ENCODE results near the gene TRAPPC3.

TRAPPC3 gene

GRCh38 chr1:36154765-36155407 is 5.6 kb upstream of the TRAPPC3 start:
- DNase-seq = peak in 2 of 10 donors; percentile 78 to 87
- intact Hi-C loops (cut with DNase I) = loop anchor here (10.0 kb wide), 1 partner anchor 210 kb away; no protein-coding TSS in a partner anchor

DNA sequence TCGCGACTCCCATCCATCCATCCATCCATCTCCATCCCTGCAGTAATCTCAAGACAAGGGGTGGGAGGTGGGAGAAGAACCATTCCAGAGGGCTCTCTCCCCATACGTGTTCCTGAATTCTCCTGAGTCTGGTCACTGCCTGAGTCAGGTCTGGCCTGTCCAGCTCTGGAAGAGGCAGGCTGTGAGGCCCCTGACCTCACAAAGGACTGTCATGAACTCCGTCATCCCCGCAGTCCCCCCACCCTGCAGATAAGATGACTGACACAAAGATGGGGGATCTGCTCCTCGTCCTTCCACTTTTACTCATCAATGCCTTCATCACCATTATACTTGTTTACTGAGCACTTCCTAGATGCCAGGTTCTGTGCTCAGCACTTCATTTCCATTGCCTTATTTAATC is 5.0 kb upstream of the TRAPPC3 start:
- peak in 2 of 10 donors; percentile 23 to 60 for DNase-seq
- intact Hi-C loops (cut with DNase I) = loop anchor here (10.0 kb wide), 1 partner anchor 210 kb away; no protein-coding TSS in a partner anchor

DNA sequence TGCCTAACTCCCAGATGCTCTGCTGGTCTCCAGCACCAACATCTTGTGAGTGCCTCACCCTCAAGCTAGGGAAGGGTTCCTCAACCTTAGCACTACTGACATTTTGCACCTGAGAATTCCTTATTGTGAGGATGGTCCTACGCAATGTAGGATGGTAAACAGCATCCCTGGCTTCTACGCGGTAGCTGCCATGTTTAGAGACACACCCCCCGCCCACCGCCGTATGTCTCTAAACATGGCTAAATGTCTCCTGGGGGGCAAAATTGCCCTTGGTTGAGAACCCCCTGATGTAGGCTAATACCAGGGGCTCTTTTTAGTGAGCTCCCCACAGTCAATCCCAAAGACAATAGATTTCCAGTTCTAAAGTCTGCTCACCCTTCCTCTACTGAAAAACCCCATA is 4.2 kb upstream of the TRAPPC3 start:
- intact Hi-C loops (cut with DNase I) = loop anchor here (10.0 kb wide), 1 partner anchor 211 kb away; no protein-coding TSS in a partner anchor
- peak in 2 of 10 donors; percentile 0 to 55 for DNase-seq

DNA sequence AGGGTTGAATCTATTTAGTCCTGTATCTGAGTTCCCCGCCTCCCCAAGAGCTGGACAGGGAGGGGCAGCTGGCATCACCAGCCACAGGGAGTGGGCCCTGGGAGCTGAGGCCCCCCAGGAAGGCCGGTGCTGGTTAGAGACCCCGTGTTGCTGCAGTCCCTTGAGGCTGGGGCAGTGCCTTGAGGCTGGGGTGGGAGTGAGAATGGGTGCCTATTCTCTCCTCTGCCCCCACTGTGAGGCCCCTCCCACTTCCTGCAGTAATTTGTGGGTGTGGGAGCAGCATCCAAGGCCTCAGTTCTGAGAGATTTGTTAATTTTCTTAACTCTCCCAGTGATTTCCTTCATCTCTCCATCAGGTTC is 2.5 kb upstream of the TRAPPC3 start:
- intact Hi-C loops (cut with DNase I) = loop anchor here (10.0 kb wide), 1 partner anchor 213 kb away; no protein-coding TSS in a partner anchor
- DNase-seq = peak in 1 of 10 donors; percentile 63

DNA sequence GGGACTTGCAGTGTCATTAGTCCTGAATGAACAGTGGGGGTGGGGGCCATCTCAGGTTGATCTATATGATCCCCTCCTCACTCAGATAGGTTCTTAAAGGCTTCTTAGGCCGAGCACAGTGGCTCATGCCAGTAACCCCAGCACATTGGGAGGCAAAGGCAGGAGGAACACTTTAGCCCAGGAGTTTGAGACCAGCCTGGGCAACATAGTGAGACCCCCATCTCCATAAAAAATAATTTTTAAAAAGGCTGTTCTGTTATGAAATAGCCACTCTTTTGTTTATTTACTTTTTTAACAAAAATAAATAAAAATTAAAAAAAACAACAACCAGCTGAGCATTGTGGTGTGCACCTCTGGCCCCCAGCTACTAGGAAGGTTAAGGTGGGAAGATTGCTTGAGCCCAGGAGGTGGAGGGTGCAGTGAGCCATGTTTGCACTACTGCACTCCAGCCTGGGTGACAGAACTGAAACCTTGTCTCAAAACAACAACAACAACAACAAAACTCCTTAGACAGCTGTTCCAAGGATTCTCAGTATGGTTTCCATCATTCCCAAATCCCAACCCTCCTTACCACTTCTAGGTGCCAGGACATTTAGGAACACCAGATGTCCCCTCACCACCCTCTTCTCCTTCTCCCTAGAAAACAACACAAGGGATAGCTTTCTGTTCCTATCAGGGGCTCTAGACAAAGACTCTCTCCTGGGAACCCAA is 2.0 kb upstream of the TRAPPC3 start:
- DNase-seq = no peak
- intact Hi-C loops (cut with DNase I) = loop anchor here (10.0 kb wide), 1 partner anchor 214 kb away; no protein-coding TSS in a partner anchor

- intact Hi-C loops (cut with DNase I) = loop anchor here (10.0 kb wide), 1 partner anchor 214 kb away; no protein-coding TSS in a partner anchor
- DNase-seq = peak; percentile 63 to 98 (median 85)
These were observed 1.2 kb upstream of the TRAPPC3 start for GRCh38 chr1:36150296-36151133.

- intact Hi-C loops (cut with DNase I) = loop anchor here (1.0 to 10.0 kb wide), 4 partner anchors 38 to 215 kb away; partner anchors contain the start of gene THRAP3
- DNase-seq = no peak
These were observed 648 bp upstream of the TRAPPC3 start for GRCh38 chr1:36149973-36150295.

DNA sequence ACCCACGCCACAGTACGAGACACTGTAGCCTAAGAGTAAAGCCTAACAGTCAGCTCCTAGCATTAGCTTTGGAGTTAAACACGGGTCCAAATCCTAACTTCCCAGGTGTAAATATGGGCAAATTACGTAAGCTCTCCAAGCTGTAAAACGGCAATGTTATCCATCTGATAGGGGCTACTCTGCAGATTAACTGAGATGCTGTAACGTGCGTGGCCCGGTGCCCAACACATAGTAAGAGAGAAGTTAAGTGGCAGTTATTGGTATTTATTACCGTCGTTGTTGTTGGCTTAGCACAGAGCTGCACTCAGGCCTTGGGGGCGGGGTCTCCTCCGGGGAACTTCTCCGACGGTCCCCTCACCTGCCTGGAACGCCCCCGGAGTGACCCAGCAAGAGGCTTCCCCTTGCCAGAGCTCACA is 457 bp downstream of the TRAPPC3 start:
- DNase-seq = no peak
- intact Hi-C loops (cut with DNase I) = loop anchor here (1.0 kb wide), 3 partner anchors 39 to 136 kb away; partner anchors contain the start of gene THRAP3

DNA sequence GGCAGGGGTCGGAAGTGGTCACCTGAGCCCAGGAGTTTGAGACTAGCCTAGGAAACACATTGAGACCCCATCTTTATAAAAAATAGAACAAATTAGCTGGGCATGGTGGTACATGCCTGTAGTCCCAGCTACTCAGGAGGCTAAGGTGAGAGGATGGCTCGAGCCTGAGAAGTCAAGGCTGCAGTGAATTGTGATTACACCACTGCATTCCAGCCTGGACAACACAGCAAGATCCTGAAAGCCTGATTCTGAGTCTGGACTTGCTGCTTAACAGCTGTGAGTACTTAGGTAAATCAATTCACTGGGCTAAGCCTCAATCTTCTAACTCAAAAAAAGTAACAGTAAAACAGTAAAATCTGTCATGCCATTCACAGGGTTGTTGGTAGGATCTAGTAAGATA is 4.9 kb downstream of the TRAPPC3 start:
- intact Hi-C loops (cut with DNase I) = no loop called here
- DNase-seq = no peak

DNA sequence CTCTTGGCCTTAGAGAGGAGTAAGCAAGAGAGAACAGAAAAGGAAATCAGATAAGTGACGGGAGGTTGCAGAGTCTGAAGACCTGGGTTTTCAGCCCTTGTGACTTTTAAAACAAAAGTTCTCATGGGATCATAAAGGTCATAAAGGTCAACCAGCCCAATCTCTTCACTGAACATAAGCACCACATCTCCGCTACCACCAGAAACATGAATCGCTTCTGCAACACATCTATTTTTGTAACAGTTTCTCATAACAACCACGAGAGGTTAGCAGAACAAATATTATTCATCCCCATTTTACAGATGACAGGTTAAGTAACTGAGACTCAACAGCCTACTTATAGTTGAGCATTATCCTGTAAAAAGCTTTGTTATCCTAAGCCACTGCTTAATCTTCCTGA is 5.9 kb downstream of the TRAPPC3 start:
- no peak for DNase-seq
- intact Hi-C loops (cut with DNase I) = no loop called here

- DNase-seq = no peak
- intact Hi-C loops (cut with DNase I) = no loop called here
These were observed 7.2 kb downstream of the TRAPPC3 start for GRCh38 chr1:36142121-36142520.

DNA sequence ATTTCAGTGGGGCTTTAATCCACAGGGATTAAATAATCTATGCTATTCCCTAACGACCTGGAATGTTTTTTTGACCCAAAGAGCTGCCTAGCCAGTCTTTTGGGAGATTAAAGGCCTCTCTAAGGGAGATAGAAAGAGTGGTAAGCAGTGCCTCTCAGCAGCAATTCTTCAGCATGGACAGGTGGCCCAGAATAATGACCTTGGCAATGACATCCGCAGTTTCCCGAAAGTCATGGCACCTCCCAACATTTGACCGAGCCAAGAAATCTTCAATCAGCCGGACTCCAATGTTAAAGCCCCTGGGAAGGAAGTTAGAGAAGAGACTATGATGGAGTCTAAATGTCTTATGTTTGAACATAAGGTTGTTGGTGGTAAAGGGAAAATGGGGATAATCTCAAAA is 9.8 kb downstream of the TRAPPC3 start:
- intact Hi-C loops (cut with DNase I) = no loop called here
- no peak for DNase-seq

- DNase-seq = no peak
- intact Hi-C loops (cut with DNase I) = no loop called here
These were observed 11.5 kb downstream of the TRAPPC3 start for GRCh38 chr1:36137776-36138175.

- peak in 1 of 10 donors; percentile 49 for DNase-seq
- intact Hi-C loops (cut with DNase I) = no loop called here
These were observed 12.1 kb downstream of the TRAPPC3 start for GRCh38 chr1:36137226-36137625.

DNA sequence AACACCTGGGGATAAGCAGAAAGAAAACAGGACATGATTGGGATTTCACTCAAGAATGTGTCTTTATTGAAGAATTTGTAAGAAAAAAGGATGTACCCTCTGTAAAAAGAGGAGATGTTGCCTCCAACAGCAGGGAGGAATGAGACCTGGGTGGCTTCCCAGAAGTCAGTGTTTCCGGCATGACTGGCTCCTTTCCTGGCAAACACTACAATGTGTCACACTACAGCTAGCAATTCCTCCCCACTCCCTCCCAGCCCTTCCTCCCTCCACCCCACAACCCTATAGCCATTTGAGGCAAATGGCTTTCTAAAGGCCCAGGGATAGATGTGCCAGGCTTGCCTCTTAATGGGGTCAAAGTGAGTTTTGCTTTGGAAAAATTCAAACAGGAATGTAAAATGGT is 12.8 kb downstream of the TRAPPC3 start:
- intact Hi-C loops (cut with DNase I) = no loop called here
- peak in 2 of 10 donors; percentile 34 to 67 for DNase-seq

GRCh38 chr1:36135796-36136195 is 13.5 kb downstream of the TRAPPC3 start:
- no peak for DNase-seq
- intact Hi-C loops (cut with DNase I) = no loop called here

DNA sequence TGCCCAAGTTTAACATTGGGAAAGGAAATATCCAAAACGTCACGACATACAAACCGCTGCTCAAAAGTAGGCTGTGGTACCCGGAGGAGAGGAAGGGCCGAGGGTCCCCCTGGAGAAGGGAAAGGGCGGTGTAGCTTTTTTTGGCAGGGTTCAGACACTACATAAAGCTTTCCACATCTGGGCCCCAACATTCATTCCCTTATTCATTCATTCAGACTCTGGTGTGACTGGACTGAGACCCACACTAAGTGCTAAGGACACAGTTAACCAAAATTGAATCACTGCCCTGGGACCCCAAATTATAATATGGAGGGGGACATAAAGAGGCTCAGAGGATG is 14.0 kb downstream of the TRAPPC3 start:
- intact Hi-C loops (cut with DNase I) = no loop called here
- no peak for DNase-seq

- DNase-seq = peak in 5 of 10 donors; percentile 56 to 87 (median 67)
- intact Hi-C loops (cut with DNase I) = loop anchor here (1.0 kb wide), 1 partner anchor 35 kb away; no protein-coding TSS in a partner anchor
These were observed 14.6 kb downstream of the TRAPPC3 start for GRCh38 chr1:36134505-36135329.

DNA sequence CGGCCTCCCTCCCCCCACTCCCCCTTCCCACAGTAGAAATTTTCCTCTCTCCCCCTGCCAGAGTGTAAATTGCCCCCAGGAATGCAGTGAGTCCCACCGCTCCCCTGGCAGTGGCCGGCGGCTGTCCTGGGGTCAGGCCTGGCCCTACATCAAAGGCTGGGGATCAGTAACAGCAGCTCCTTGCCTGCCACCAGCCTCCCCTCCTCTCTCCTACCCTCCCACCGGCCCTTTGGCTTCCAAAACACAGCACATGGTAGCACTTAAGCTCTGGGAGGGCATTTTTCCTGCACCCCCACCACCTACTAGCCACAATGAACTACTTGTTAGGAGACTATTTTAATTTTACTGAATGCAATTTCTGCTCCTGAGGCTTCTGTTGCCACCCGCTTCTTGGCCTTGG is 15.3 kb downstream of the TRAPPC3 start:
- DNase-seq = peak in 2 of 10 donors; percentile 30 to 39
- intact Hi-C loops (cut with DNase I) = loop anchor here (1.0 kb wide), 1 partner anchor 35 kb away; no protein-coding TSS in a partner anchor

- intact Hi-C loops (cut with DNase I) = no loop called here
- DNase-seq = peak in 4 of 10 donors; percentile 49 to 86 (median 61)
These were observed 15.8 kb downstream of the TRAPPC3 start for GRCh38 chr1:36133484-36133883.

All from posterior cingulate gyrus (tissue), 11 donors.